Suprapubic skin (tissue), 3 donors: ENCODE data around the gene PAX9.

ENCODE experiments used
- CTCF ChIP-seq, 2 donors: fragments of 200-600 bp in 1 of 2; fragments of 450-650 bp in 1 of 2; sonication (generic) in 1 of 2; IDR thresholded peaks; one replicate each; pipeline ENCODE4 v1.5.1; 2016 to 2019; ENCODE audit warnings: antibody characterized with exemption in 2 of 2, mild to moderate bottlenecking in 1 of 2, moderate library complexity in 1 of 2
- POLR2AphosphoS5 ChIP-seq, 3 donors: sonication (generic); formaldehyde crosslinking; IDR thresholded peaks; one replicate each; pipeline ENCODE4 v1.6.1; 2017; ENCODE audit warnings: antibody characterized with exemption in 3 of 3

GRCh38 chr14:36667679-36668078, 6.0 kb downstream of the PAX9 start:
- no peak for TF ChIP-seq CTCF (IDR thresholded peaks at IDR 0.05)
- TF ChIP-seq POLR2AphosphoS5 (IDR thresholded peaks at IDR 0.05): no peak
